ENCODE results near the gene ANP32B.
A peak's percentile ranks its signal among the peaks of the same experiment; 100 is the strongest.

DNA sequence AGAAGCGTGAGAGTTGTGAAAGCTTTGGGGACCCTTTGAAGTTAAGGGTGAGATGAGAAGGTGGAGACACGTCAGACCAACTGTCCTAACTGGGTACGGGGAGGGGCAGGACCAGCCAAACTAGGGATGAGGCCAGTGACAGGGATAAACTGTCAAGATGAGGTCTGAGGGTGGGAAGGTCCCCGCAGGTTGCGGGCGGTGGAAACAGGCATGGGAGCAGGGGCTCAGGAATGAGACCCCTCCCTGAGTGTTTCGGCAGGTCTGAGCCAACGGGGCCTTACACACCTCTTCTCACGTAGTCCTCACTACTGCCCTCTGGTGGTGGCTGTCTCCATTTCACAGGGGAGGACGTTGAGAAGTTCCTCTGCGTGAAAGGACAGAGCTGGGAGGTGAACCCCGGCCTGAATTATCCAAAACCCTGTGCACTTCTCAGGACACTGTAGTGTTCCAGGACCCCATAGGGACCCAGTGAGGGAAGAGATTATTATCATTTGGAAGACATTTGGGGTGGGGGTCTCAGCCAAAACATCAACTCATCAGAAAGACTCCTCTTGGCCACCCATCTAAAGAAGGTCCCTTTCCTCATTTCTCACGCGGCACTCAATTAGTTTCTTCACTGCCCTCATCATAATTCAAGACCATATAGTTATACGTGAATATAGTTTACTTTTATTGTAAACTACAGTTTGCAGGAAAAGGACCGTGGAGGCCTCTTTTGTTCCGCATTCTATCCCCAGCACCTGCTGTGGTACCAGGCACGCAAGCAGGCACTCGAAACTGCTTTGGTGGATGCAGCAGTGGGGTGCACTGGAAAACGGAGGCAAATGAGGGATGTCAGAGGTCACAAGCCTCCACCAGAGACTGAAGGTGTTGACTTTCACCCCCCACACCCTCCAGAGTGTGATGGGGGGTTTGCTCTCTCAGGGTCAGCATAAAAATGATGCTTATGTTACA, 51.7 kb downstream of the ANP32B start:
- TF ChIP-seq, protein P1, sequence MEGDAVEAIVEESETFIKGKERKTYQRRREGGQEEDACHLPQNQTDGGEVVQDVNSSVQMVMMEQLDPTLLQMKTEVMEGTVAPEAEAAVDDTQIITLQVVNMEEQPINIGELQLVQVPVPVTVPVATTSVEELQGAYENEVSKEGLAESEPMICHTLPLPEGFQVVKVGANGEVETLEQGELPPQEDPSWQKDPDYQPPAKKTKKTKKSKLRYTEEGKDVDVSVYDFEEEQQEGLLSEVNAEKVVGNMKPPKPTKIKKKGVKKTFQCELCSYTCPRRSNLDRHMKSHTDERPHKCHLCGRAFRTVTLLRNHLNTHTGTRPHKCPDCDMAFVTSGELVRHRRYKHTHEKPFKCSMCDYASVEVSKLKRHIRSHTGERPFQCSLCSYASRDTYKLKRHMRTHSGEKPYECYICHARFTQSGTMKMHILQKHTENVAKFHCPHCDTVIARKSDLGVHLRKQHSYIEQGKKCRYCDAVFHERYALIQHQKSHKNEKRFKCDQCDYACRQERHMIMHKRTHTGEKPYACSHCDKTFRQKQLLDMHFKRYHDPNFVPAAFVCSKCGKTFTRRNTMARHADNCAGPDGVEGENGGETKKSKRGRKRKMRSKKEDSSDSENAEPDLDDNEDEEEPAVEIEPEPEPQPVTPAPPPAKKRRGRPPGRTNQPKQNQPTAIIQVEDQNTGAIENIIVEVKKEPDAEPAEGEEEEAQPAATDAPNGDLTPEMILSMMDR (IDR thresholded peaks at IDR 0.05): peak; percentile 33 to 94 (median 86)
- TF ChIP-seq EP300 (IDR thresholded peaks at IDR 0.05) (no peak), POLR2AphosphoS5 (IDR thresholded peaks at IDR 0.05) (no peak), POLR2A (IDR thresholded peaks at IDR 0.05) (no peak)

Measured in sigmoid colon (tissue), 4 donors.